GM10248 (cell line): ENCODE results near the gene MIOX.

Source experiments
- CTCF ChIA-PET: fragments of 300-600 bp; sonication (Branson Sonifier 250); formaldehyde crosslinking; extraction: SDS; loops from one replicate; lab custom pipeline; 2021; ENCODE audit warnings: antibody characterized with exemption; lab: Yijun Ruan, JAX
- POLR2A ChIA-PET: fragments of 350-650 bp; sonication (Branson Sonifier 250); formaldehyde crosslinking; extraction: SDS; loops from one replicate; lab custom pipeline; 2020; ENCODE audit warnings: antibody characterized with exemption; lab: Yijun Ruan, JAX
- DNase-seq: peaks from one replicate; pipeline ENCODE4 v3.0.0; 2012; ENCODE audit errors: extremely low spot score
- TF ChIP-seq, protein P1 (sequence below): IDR thresholded peaks from 2 replicates; pipeline ENCODE4 v1.5.1; 2012; ENCODE audit warnings: mild to moderate bottlenecking, low read depth; ENCODE audit errors: extremely low read depth, missing control alignments, control extremely low read depth

Gene MIOX

DNA sequence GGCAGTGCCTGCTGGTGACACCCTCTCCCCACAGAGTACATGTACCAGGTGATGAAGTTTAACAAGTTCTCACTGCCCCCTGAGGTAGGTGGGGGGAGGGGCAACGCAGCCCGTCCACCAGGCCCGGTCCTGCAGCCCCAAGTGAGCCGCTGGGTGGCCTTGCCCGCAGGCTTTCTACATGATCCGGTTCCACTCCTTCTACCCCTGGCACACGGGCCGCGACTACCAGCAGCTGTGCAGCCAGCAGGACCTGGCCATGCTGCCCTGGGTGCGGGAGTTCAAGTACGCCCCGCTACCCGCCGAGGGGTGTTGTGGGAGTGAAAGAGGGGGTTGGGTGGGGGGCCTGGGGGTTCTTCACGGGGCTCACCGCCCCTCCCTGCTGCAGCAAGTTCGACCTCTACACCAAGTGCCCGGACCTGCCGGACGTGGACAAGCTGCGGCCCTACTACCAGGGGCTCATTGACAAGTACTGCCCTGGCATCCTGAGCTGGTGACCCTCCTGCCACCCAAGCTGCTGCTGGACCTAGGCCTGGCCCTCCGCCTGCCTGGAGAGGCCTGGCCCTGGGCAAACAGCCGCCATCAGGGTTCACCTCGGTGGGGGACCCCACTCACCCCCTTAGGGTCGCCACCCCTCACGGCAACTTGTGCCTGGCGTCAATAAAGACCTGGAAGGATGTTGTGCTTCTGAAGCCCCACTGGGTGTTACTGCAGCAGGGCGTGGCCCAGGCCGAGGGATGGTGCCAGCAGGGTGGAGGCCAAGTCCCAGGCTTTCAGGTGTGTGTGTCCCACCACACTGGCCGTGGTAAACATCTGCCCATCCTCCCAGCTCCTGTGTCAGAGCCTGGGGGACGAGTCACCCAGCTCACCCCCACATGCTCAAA, 2.9 kb downstream of the MIOX start:
- ChIA-PET CTCF (no interaction called here), POLR2A (no interaction called here)
- TF ChIP-seq, protein P1, sequence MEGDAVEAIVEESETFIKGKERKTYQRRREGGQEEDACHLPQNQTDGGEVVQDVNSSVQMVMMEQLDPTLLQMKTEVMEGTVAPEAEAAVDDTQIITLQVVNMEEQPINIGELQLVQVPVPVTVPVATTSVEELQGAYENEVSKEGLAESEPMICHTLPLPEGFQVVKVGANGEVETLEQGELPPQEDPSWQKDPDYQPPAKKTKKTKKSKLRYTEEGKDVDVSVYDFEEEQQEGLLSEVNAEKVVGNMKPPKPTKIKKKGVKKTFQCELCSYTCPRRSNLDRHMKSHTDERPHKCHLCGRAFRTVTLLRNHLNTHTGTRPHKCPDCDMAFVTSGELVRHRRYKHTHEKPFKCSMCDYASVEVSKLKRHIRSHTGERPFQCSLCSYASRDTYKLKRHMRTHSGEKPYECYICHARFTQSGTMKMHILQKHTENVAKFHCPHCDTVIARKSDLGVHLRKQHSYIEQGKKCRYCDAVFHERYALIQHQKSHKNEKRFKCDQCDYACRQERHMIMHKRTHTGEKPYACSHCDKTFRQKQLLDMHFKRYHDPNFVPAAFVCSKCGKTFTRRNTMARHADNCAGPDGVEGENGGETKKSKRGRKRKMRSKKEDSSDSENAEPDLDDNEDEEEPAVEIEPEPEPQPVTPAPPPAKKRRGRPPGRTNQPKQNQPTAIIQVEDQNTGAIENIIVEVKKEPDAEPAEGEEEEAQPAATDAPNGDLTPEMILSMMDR, result no peak
- no peak for DNase-seq

DNA sequence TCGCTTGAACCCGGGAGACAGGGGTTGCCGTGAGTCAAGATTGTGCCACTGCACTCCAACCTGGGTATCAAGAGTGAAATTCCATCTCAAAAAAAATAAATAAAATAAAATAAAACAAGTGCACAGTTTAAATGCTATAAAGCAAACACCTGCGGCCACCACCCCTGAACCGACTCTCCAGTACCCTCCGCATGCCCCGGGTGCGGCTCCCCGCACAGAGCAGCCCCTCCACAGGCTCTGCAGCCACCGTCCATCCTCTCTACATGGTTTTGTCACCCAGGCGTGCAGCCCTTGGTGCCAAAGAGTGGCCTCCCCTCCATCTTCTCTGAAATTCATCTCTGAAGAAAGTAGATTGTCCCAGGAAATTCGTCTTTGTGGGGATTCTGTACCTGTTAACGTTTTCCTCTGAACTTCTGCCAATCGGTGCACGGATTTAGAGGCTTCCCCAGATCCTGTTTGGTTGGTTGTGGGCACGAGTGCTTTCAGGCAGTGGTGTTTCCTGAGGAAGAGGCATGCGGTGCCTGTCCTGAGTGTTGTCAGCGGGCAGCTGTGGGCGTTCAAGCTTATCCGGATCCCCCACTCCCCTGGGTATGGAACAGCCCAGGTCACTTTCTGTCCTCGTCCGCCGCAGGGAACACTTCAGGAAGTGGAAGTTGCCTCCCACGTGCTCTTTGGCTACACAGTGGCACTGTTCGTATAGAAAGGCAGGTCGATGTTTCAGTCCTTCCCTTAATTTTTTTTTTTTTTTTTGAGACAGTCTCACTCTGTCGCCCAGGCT, 4.1 kb downstream of the MIOX start:
- DNase-seq, result no peak
- CTCF ChIA-PET, result no interaction called here
- TF ChIP-seq, protein P1, result no peak
- POLR2A ChIA-PET, result no interaction called here

GRCh38 chr22:50497093-50497492, 10.4 kb downstream of the MIOX start:
- ChIA-PET POLR2A (no interaction called here), CTCF (interaction anchor here (0.8 to 2.8 kb wide), 20 partner anchors 9 to 258 kb away, joined by 3 to 12 read pairs (median 8); partner anchors contain the start of genes LMF2, MIOX, NCAPH2 and SCO2)
- no peak for DNase-seq
- TF ChIP-seq, protein P1, result no peak

DNA sequence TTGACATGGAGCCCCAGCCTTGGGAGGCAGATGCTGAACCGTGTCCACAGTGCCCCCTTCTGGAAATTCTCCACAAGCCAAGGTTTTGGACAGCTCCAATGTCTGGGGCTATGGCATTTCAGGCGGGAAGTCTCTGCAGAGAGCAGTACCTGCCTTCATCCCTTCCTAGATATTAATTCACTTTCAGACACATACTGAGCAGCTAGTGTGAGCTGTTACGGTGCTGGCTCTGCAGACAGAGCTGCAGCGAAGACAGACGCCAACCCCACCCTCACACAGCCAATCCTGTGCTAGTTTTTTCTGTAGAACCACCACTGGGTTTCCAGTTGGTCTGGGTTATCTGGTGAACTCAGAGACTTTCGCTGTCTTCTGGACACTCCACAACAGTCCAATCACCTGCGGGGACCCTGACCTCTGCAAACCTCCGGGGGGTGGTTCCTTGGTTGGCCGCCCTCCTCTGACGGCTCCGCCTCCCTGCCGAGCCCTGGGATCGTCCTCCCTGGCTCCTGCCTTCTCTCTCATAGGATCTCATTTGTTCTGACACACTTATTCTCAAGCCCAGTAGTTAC, 11.7 kb downstream of the MIOX start:
- CTCF ChIA-PET, result interaction anchor here (0.7 to 2.8 kb wide), 32 partner anchors 8 to 257 kb away, joined by 3 to 12 read pairs (median 4); partner anchors contain the start of genes ADM2, LMF2, MIOX and NCAPH2
- POLR2A ChIA-PET, result interaction anchor here (0.6 to 0.7 kb wide), 2 partner anchors 237 to 574 kb away, joined by 3 to 6 read pairs; partner anchors contain the start of gene MAPK12
- TF ChIP-seq, protein P1, result peak; percentile 75
- peak; percentile 72 for DNase-seq

GRCh38 chr22:50500452-50500851, 13.8 kb downstream of the MIOX start:
- ChIA-PET POLR2A (interaction anchor here (0.7 kb wide), 2 partner anchors 30 to 60 kb away, joined by 3 to 4 read pairs; no protein-coding TSS in a partner anchor), CTCF (interaction anchor here (0.9 to 2.0 kb wide), 3 partner anchors 25 to 120 kb away, joined by 4 to 7 read pairs (median 4); partner anchors contain the start of gene SCO2)
- DNase-seq, result no peak
- TF ChIP-seq, protein P1, result no peak

GRCh38 chr22:50502096-50502495, 15.4 kb downstream of the MIOX start:
- TF ChIP-seq, protein P1, result no peak
- DNase-seq, result no peak
- POLR2A ChIA-PET, result no interaction called here
- CTCF ChIA-PET, result interaction anchor here (1.3 to 1.4 kb wide), 2 partner anchors 80 to 227 kb away, joined by 3 read pairs; partner anchors contain the start of gene CHKB
